HFFc6 (cell line): Measurements from ENCODE around the gene MTG2. TPM values are rescaled to one million over a fixed set of nuclear protein-coding genes. Genes with fewer than 3 reads are reported as not detected.

ENCODE experiments used
- DNase-seq: peaks from one replicate; pipeline ENCODE4 v3.0.0-alpha.2; 2018
- H3K27ac Mint-ChIP-seq: 2 replicates; pipeline ENCODE4 v1.8.0; 2020; ENCODE audit warnings: mild to moderate bottlenecking, mixed read lengths
- H3K27me3 Mint-ChIP-seq: 2 replicates; pipeline ENCODE4 v1.8.0; 2021; ENCODE audit warnings: mild to moderate bottlenecking, moderate library complexity, mixed read lengths; ENCODE audit not compliant: insufficient read depth
- H3K36me3 Mint-ChIP-seq: 2 replicates; pipeline ENCODE4 v1.8.0; 2021; ENCODE audit warnings: low read depth, mixed read lengths
- H3K4me1 Mint-ChIP-seq: 2 replicates; pipeline ENCODE4 v1.8.0; 2020; ENCODE audit warnings: low read depth, mixed read lengths
- H3K4me3 Mint-ChIP-seq: 2 replicates; pipeline ENCODE4 v1.8.0; 2020; ENCODE audit warnings: mild to moderate bottlenecking, moderate library complexity, mixed read lengths
- H3K9me3 Mint-ChIP-seq: 2 replicates; pipeline ENCODE4 v1.8.0; 2020; ENCODE audit warnings: mild to moderate bottlenecking, mixed read lengths
- total RNA-seq, 6 experiments: library from RNA; stranded (reverse); fragmentation: NEBNext Ultra II Directional; extraction: Animal tissue kit (Norgen Biotek cat#: 25700); gene quantifications; 2 replicates in 1 of 6; 3 replicates in 5 of 6; pipeline ENCODE4 v1.2.3, GENCODE V29; 2021
- TF ChIP-seq, protein P1 (sequence below): fragments of 200-600 bp; sonication (generic); IDR thresholded peaks from 2 replicates; pipeline ENCODE4 v1.5.0; 2021; ENCODE audit warnings: antibody characterized with exemption, mild to moderate bottlenecking

Gene MTG2
- total RNA-seq, 6 experiments from 2014 or later: 27.9 to 33.8 (median 30.2) TPM

DNA sequence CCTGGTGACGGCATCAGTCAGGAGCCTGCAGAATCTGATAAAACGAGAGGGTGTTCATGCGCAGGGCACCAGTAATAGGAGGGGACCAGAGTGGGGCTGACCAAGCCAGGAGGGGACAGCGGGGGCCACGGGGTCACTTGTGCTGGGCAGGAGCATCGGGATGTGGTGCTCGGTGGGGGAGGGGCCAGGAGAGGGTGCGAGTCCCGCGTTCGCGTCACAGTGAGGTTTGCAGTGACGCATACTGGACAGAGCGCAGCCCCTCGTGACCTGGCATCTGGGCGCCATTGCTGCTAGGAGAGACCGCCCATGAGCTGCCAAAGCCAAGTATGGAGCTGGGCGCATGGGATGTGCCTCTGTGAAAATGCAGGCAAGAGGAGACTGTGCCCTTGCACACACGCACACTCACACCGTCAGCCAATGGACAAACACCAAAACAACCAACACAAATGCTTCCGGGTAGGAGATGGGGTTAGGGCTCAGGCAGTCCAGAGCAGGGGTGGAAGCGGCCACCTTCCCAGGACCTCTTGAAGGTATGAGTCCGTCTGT is 13.9 kb upstream of the MTG2 start:
- no peak overlapping the region for H3K4me3 Mint-ChIP-seq
- H3K9me3 Mint-ChIP-seq: no peaks in the 10 kb centered on the region
- H3K27me3 Mint-ChIP-seq: no peaks in the 10 kb centered on the region
- no peak overlapping the region for H3K27ac Mint-ChIP-seq
- peaks cover 7% of the 10 kb centered on the region; the same call in 1 of the 2 replicates for H3K36me3 Mint-ChIP-seq
- H3K4me1 Mint-ChIP-seq: no peaks in the 10 kb centered on the region
- no peak for DNase-seq
- TF ChIP-seq, protein P1, sequence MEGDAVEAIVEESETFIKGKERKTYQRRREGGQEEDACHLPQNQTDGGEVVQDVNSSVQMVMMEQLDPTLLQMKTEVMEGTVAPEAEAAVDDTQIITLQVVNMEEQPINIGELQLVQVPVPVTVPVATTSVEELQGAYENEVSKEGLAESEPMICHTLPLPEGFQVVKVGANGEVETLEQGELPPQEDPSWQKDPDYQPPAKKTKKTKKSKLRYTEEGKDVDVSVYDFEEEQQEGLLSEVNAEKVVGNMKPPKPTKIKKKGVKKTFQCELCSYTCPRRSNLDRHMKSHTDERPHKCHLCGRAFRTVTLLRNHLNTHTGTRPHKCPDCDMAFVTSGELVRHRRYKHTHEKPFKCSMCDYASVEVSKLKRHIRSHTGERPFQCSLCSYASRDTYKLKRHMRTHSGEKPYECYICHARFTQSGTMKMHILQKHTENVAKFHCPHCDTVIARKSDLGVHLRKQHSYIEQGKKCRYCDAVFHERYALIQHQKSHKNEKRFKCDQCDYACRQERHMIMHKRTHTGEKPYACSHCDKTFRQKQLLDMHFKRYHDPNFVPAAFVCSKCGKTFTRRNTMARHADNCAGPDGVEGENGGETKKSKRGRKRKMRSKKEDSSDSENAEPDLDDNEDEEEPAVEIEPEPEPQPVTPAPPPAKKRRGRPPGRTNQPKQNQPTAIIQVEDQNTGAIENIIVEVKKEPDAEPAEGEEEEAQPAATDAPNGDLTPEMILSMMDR: no peak

DNA sequence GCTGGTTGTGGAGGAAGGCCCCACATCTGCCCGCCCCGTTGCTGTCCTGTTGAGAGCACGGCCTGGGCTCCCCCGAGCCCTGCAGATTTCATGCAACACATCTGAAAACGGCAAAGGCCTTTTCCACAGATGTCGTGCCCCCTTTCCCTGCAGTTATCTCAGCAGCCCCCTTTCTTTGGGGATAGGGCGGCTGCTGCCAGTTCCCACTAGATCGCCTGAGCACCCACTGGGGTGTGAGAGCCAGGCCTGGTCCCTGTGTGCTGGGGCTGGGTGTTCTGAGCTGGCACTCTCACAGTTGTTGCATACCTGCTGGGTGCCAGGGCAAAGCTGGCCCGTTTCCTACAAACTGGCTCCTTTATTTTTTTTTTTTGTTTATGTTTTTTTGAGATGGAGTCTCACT is 12.3 kb upstream of the MTG2 start:
- Mint-ChIP-seq H3K36me3 (peaks cover 10% of the 10 kb centered on the region; the same call in 1 of the 2 replicates), H3K4me1 (no peaks in the 10 kb centered on the region), H3K9me3 (no peaks in the 10 kb centered on the region), H3K27me3 (no peaks in the 10 kb centered on the region), H3K27ac (no peak overlapping the region), H3K4me3 (no peak overlapping the region)
- DNase-seq: no peak
- TF ChIP-seq, protein P1: no peak

DNA sequence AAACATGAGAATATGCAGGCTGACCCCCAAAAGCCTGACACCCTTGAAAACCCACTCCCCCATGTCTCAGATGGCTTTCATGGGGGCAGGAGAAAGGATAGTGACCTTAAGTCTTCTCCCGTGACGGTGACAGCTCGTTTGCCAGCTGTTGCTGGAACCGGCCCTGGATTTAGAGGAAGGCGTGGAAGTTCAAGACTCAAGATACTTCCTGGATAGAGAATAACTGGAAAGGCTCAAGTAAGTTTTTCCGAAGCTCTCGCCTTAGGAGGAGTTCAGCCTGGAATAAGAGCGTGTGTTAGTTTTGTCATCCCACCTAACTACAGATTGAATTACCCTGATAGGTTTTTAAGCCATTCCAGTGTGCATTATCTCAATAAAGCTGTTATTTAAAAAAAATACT is 11.6 kb upstream of the MTG2 start:
- Mint-ChIP-seq H3K27ac (no peak overlapping the region), H3K4me3 (no peak overlapping the region), H3K36me3 (peaks cover 6% of the 10 kb centered on the region; the same call in 1 of the 2 replicates)

DNA sequence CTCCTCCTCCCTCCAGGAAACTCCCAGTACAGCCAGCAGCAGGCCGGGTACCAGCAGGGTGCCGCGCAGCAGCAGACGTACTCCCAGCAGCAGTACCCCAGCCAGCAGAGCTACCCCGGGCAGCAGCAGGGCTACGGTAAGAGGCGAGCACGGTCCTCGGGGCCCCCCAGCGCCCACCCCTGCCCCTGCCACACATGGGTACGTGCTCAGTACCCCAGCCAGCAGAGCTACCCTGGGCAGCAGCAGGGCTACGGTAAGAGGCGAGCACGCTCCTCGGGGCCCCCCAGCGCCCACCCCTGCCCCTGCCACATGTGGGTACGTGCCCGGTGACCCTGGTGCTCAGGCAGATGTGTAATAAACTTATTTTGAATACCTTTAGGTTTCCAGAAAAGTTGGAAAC is 10.2 kb upstream of the MTG2 start:
- H3K4me3 Mint-ChIP-seq: no peak overlapping the region
- H3K27me3 Mint-ChIP-seq: no peaks in the 10 kb centered on the region
- DNase-seq: no peak
- peaks cover 5% of the 10 kb centered on the region; the same call in 1 of the 2 replicates for H3K36me3 Mint-ChIP-seq
- TF ChIP-seq, protein P1: no peak
- H3K27ac Mint-ChIP-seq: no peak overlapping the region
- H3K9me3 Mint-ChIP-seq: no peaks in the 10 kb centered on the region
- no peaks in the 10 kb centered on the region for H3K4me1 Mint-ChIP-seq

More for the DNA sequence above, 11.6 kb upstream of the MTG2 start:
- no peaks in the 10 kb centered on the region for H3K9me3 Mint-ChIP-seq
- TF ChIP-seq, protein P1: no peak
- no peaks in the 10 kb centered on the region for H3K4me1 Mint-ChIP-seq
- no peak for DNase-seq
- H3K27me3 Mint-ChIP-seq: no peaks in the 10 kb centered on the region

DNA sequence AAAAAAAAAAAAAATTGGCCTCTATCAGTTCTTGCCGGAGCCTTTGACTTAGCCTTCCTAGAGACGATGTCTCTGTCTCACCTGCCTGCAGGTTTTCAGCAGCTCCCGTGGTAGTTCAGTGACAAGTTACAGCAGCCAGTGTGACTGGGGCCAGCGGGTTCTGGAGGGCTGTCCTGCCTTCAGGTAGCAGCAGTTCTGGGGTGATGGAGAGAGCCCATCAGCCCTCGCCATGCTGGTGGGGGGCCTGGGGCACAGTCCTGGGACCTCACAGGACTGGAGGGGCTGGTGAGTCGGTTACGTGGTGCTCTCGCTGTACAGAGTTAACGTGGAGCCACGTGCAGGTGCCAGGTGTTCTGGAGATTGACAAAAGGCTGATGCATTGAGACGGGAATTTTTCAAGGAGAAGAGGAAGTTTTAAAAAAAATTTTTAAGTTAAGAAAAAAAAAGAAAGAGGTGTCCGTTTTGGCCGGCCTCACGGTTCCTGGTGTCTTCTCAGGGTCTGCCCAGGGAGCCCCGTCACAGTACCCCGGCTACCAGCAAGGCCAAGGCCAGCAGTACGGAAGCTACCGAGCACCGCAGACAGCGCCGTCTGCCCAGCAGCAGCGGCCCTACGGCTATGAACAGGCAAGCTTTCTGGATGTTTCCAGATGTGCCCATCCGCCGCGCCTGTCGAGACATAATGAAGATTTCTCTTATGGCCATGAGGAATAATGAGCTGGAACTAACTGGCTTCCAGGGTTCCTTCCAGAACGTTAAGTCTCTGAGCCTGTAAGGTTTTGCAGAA is 8.6 kb upstream of the MTG2 start:
- H3K4me3 Mint-ChIP-seq: no peak overlapping the region
- H3K27me3 Mint-ChIP-seq: no peaks in the 10 kb centered on the region
- DNase-seq: no peak
- H3K27ac Mint-ChIP-seq: no peak overlapping the region
- no peaks in the 10 kb centered on the region for H3K9me3 Mint-ChIP-seq
- H3K36me3 Mint-ChIP-seq: peaks cover 5% of the 10 kb centered on the region; the same call in 1 of the 2 replicates
- TF ChIP-seq, protein P1: no peak
- no peaks in the 10 kb centered on the region for H3K4me1 Mint-ChIP-seq
